Peyer's patch (tissue), 4 donors: ENCODE data around the gene ABCD4. TPM values are rescaled to one million over a fixed set of nuclear protein-coding genes. Genes with fewer than 3 reads are reported as not detected.
"Not testable (repeated sequence)": the region's sequence is repeated elsewhere in the genome, so short reads cannot be mapped to it uniquely, and the experiment has no call there.

Experiments used
- DNase-seq, 3 donors: peaks; one replicate each; pipeline ENCODE4 v3.0.0-alpha.2; 2017 to 2019
- H3K27ac ChIP-seq, 4 donors: fragments of 200-600 bp; sonication (generic); one replicate each; pipeline ENCODE4 v1.5.1; 2016 to 2019
- H3K27me3 ChIP-seq, 2 donors: fragments of 200-600 bp; sonication (generic); one replicate each; pipeline ENCODE4 v1.5.1; 2019
- H3K36me3 ChIP-seq, 3 donors: fragments of 200-600 bp; sonication (generic); one replicate each; pipeline ENCODE4 v1.5.1; 2016 to 2019
- H3K4me1 ChIP-seq, 4 donors: fragments of 200-600 bp; sonication (generic); one replicate each; pipeline ENCODE4 v1.5.1; 2016 to 2019
- H3K4me3 ChIP-seq, 4 donors: fragments of 200-600 bp; sonication (generic); 1 replicate in 3 of 4; 2 replicates in 1 of 4; pipeline ENCODE4 v1.5.1; 2016 to 2019; ENCODE audit warnings: mild to moderate bottlenecking in 1 of 4
- H3K9me3 ChIP-seq, 4 donors: fragments of 200-600 bp; sonication (generic); one replicate each; pipeline ENCODE4 v1.5.1; 2016 to 2019; ENCODE audit warnings: mild to moderate bottlenecking in 1 of 4
- CTCF ChIP-seq, 6 experiments: fragments of 450-650 bp in 4 of 6; fragments of 200-600 bp in 2 of 6; sonication (generic) in 1 of 6; IDR thresholded peaks; one replicate each; pipeline ENCODE4 v1.5.1; 2017 to 2019; ENCODE audit warnings: antibody characterized with exemption in 6 of 6, mild to moderate bottlenecking in 3 of 6, moderate library complexity in 1 of 6
- POLR2A ChIP-seq, 2 donors: fragments of 450-650 bp; IDR thresholded peaks; one replicate each; pipeline ENCODE4 v1.5.1; 2017; ENCODE audit warnings: antibody characterized with exemption in 2 of 2, mild to moderate bottlenecking in 2 of 2, moderate library complexity in 2 of 2
- total RNA-seq, 4 donors: library from RNA; depleted of rRNA; stranded (reverse); fragments of >200 nt; gene quantifications; one replicate each; pipeline ENCODE4 v1.1.0, GENCODE V29; 2016

ABCD4 gene
- total RNA-seq, 4 donors from 2014 or later = 89.1 to 139 (median 107) TPM

GRCh38 chr14:74348241-74348734, 45.6 kb upstream of the ABCD4 start, which contains the start of gene VRTN:
Gene VRTN, plus strand, starts transcription at chr14:74348471. Its CDS starts 8,313 bp downstream, at chr14:74356784.
- Histone ChIP-seq H3K27me3 (no peaks in the 10 kb centered on the region), H3K9me3 (no peaks in the 10 kb centered on the region), H3K4me1 (peaks cover 0 to 4% (median 0%) of the 10 kb centered on the region in 4 donors), H3K36me3 (no peaks in the 10 kb centered on the region), H3K27ac (no peak within 1 kb of the TSS), H3K4me3 (no peak within 1 kb of the TSS)
- no peak for DNase-seq
- TF ChIP-seq POLR2A (IDR thresholded peaks at IDR 0.05) (no peak), CTCF (IDR thresholded peaks at IDR 0.05) (no peak)

DNA sequence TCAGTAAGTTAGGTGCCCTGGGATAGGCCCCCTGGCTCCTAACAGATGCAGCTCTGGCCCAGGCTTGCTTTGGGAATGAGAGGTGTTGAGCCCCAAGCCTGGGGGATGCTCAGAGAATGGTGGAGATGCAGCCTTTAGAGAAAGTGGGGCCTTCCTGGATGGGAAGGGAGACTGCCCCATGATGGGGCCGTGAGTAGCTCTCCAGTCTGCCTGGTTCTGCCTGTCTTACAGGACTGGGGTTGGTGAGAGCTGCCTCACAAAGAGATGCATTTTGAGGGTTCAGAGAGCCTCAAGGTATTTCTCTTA, 45.0 kb upstream of the ABCD4 start:
- Histone ChIP-seq H3K36me3 (no peaks in the 10 kb centered on the region), H3K27ac (no peak overlapping the region), H3K9me3 (no peaks in the 10 kb centered on the region), H3K4me3 (no peak overlapping the region), H3K27me3 (no peaks in the 10 kb centered on the region), H3K4me1 (peaks cover 0 to 4% (median 0%) of the 10 kb centered on the region in 4 donors)
- TF ChIP-seq POLR2A (IDR thresholded peaks at IDR 0.05) (no peak), CTCF (IDR thresholded peaks at IDR 0.05) (no peak)
- no peak for DNase-seq

DNA sequence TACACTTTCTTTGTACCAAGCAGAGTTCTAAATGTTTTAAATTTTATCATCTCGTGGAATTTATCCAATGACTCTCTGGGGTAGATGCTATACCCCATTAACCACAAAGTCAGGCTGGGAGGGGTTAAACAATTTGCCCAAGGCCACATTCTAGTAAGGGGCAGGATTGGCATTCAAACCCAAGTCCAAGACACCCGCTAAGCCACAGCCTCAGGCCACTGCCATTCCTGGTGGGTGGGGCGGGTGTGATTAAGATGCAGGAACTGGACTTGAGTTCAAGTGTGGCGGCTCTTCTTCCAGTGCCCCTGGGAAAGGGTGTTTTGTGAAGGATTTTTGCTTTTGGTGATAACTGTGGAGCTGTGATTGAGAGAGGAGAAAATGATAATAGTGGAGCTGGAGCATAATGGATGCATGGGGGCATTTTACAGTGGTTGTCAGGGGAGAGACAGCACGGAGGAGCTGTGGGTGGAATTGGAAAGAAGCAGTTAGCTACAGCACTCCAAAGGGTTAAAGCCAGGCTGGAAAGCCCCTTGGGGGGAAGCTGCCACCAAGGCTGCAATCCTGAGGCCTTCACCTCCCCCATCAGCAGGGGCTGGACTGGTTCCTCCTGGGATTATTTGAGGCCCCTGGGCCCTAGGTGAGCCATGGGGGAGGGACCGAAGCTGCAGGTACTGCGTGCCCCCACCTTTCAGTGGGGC, 44.5 kb upstream of the ABCD4 start:
- Histone ChIP-seq H3K4me3 (no peak overlapping the region), H3K27me3 (no peaks in the 10 kb centered on the region), H3K9me3 (no peaks in the 10 kb centered on the region), H3K4me1 (peaks cover 0 to 4% (median 0%) of the 10 kb centered on the region in 4 donors), H3K36me3 (no peaks in the 10 kb centered on the region), H3K27ac (no peak overlapping the region)
- DNase-seq = no peak
- no peak for TF ChIP-seq CTCF (IDR thresholded peaks at IDR 0.05)
- no peak for TF ChIP-seq POLR2A (IDR thresholded peaks at IDR 0.05)

- Histone ChIP-seq H3K27me3 (no peaks in the 10 kb centered on the region), H3K27ac (no peak overlapping the region), H3K4me3 (no peak overlapping the region), H3K36me3 (no peaks in the 10 kb centered on the region), H3K4me1 (peaks cover 0 to 4% (median 0%) of the 10 kb centered on the region in 4 donors), H3K9me3 (no peaks in the 10 kb centered on the region)
- no peak for DNase-seq
- TF ChIP-seq POLR2A (IDR thresholded peaks at IDR 0.05) (no peak), CTCF (IDR thresholded peaks at IDR 0.05) (no peak)
Measured at GRCh38 chr14:74346341-74346740, 43.6 kb upstream of the ABCD4 start.

DNA sequence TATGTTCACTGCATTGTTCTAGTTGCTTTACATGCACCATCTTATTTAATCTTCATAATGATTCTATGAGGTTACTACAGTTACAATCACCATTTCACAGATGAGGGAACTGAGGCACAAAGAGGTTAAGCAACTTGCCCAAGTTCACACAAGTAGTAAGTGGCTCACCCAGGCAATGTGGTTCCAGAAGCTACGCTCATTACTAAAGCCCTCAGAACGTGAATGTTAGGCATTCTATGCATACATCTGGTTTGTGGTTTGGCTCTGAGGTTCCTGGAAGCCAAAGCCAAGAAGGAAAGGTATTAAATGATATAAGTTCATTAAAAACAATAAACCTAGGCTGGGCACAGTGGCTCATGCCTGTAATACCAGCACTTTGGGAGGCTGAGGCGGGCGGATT, 31.2 kb upstream of the ABCD4 start:
- H3K4me3 ChIP-seq = no peak overlapping the region
- H3K4me1 ChIP-seq = no peaks in the 10 kb centered on the region
- H3K27me3 ChIP-seq = no peaks in the 10 kb centered on the region
- no peak overlapping the region for H3K27ac ChIP-seq
- H3K36me3 ChIP-seq = no peaks in the 10 kb centered on the region
- DNase-seq = no peak
- no peak for TF ChIP-seq CTCF (IDR thresholded peaks at IDR 0.05)
- no peak for TF ChIP-seq POLR2A (IDR thresholded peaks at IDR 0.05)
- no peaks in the 10 kb centered on the region for H3K9me3 ChIP-seq

- H3K4me1 ChIP-seq, DNase-seq, H3K27ac ChIP-seq: not testable (repeated sequence)
Measured at GRCh38 chr14:74329950-74330552, 27.3 kb upstream of the ABCD4 start.

More at GRCh38 chr14:74329950-74330552, 27.3 kb upstream of the ABCD4 start:
- not testable (repeated sequence) for H3K27me3 ChIP-seq, H3K4me3 ChIP-seq, H3K36me3 ChIP-seq, H3K9me3 ChIP-seq
